Esophagus squamous epithelium (tissue), 4 donors: Measurements from ENCODE around the gene PADI2.

Source experiments
- CTCF ChIP-seq, 6 experiments: fragments of 450-650 bp in 4 of 6; fragments of 200-600 bp in 2 of 6; sonication (generic) in 2 of 6; IDR thresholded peaks; one replicate each; pipeline ENCODE4 v1.5.1; 2016 to 2019; ENCODE audit warnings: antibody characterized with exemption in 6 of 6, mild to moderate bottlenecking in 4 of 6, moderate library complexity in 4 of 6
- POLR2A ChIP-seq, 4 donors: fragments of 450-650 bp; IDR thresholded peaks; one replicate each; pipeline ENCODE4 v1.6.1; 2017; ENCODE audit warnings: antibody characterized with exemption in 4 of 4, mild to moderate bottlenecking in 4 of 4, moderate library complexity in 3 of 4

GRCh38 chr1:17156108-17156507 is 36.9 kb upstream of the PADI2 start:
- no peak for TF ChIP-seq CTCF (IDR thresholded peaks at IDR 0.05)
- TF ChIP-seq POLR2A (IDR thresholded peaks at IDR 0.05) = no peak
